ENCODE data around the gene MCU. TPM values are rescaled to one million over a fixed set of nuclear protein-coding genes. Genes with fewer than 3 reads are reported as not detected.

MCU gene
- total and polyA plus RNA-seq, 10 of the 15 experiments (the other 5 are each of a cell fraction or from before 2014, with no cell fraction given) = 5.1 to 49.1 (median 17.9) TPM

DNA sequence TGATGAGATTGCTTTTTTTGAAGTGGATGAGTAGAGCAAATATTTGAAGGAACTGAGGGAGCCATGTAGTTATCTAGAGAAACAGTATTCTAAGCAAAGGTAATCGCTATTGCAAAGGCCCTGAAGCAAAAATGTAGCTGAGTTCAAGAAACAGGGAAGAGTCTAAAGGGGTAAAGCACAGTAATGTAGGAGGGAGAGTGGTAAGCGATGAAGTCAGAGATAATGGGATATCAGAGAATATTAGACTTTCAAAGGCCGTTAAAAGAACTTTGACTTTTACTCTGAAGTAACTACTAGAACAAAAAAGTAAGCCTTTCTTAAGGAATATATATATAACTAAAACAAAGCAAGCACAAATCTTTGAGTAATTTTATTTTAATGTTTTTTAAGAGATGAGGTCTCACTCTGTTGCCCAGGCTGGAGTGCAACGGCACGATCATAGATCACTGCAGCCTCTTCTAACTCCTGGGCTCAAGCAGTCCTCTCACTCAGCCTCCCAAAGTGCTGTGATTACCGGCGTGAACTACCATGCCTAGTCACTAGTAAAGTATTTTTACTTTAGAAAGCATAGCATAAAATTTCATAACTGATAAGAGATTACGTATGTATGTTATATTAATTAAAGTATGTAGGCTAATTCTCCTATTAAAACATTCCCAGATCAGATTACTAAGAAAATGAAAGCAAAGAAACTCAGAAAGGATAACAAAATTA is 139.9 kb downstream of the MCU start:
- ChIA-PET CTCF (interaction anchor here (1.2 to 5.1 kb wide), 8 partner anchors 7 to 496 kb away, joined by 3 to 72 read pairs (median 6); partner anchors contain the start of gene MCU), RAD21 (ENCODE audit: unreplicated experiment) (interaction anchor here (1.0 to 2.7 kb wide), 2 partner anchors 137 to 456 kb away, joined by 3 to 15 read pairs; no protein-coding TSS in a partner anchor), POLR2A (interaction anchor here (0.6 kb wide), 1 partner anchor 102 kb away, joined by 3 read pairs; no protein-coding TSS in a partner anchor), SMC1A (ENCODE audit: uncharacterized antibody, unreplicated experiment) (interaction anchor here (1.1 to 5.4 kb wide), 6 partner anchors 8 to 467 kb away, joined by 3 to 69 read pairs (median 5); no protein-coding TSS in a partner anchor)
- Histone ChIP-seq H3K9ac (ENCODE audit: control insufficient read depth, insufficient read depth, low read length) (no peak overlapping the region), H2AFZ (ENCODE audit: control insufficient read depth, low read depth, low read length) (no peak overlapping the region), H3K27ac (ENCODE audit: control insufficient read depth, insufficient read depth) (no peak overlapping the region), H3K4me3 (no peak overlapping the region), H3K36me3 (ENCODE audit: control insufficient read depth in 2 of 2, insufficient read depth in 2 of 2, low read length in 1 of 2) (no peaks in the 10 kb centered on the region), H3K4me1 (ENCODE audit: control insufficient read depth, insufficient read depth, low read length) (no peaks in the 10 kb centered on the region), H3K4me2 (ENCODE audit: control insufficient read depth, insufficient read depth) (no peak overlapping the region), H3K79me2 (ENCODE audit: control insufficient read depth, insufficient read depth, low read length) (no peaks in the 10 kb centered on the region), H3K27me3 (replicated peaks in 1 of 2; ENCODE audit: control insufficient read depth in 2 of 2, insufficient read depth in 2 of 2, low read length in 1 of 2) (no peaks in the 10 kb centered on the region), H4K20me1 (ENCODE audit: control insufficient read depth, insufficient read depth) (no peaks in the 10 kb centered on the region), H3K9me3 (replicated peaks; ENCODE audit: control insufficient read depth, insufficient read depth, low read length) (no peaks in the 10 kb centered on the region)
- no peak for FAIRE-seq
- 98% methylated on average over 8 of the region's 8 CpGs for WGBS (ENCODE audit: insufficient coverage, insufficient replicate concordance, low lambda C conversion rate, missing lambda C conversion rate)
- intact Hi-C loops (cut with micrococcal nuclease; ENCODE audit: unreplicated experiment) (no loop called here), in situ Hi-C loops (cut with MboI) (loop anchor here (5.0 kb wide), 1 partner anchor 470 kb away; no protein-coding TSS in a partner anchor)
- ATAC-seq = no peak
- TF ChIP-seq CHD2 (IDR thresholded peaks at IDR 0.05; ENCODE audit: borderline replicate concordance, low read depth, low read length) = no peak
- no peak for TF ChIP-seq HDAC2 (IDR thresholded peaks at IDR 0.05)
- TF ChIP-seq NFXL1 (IDR thresholded peaks at IDR 0.05; ENCODE audit: borderline replicate concordance) = no peak
- TF ChIP-seq, protein P1, sequence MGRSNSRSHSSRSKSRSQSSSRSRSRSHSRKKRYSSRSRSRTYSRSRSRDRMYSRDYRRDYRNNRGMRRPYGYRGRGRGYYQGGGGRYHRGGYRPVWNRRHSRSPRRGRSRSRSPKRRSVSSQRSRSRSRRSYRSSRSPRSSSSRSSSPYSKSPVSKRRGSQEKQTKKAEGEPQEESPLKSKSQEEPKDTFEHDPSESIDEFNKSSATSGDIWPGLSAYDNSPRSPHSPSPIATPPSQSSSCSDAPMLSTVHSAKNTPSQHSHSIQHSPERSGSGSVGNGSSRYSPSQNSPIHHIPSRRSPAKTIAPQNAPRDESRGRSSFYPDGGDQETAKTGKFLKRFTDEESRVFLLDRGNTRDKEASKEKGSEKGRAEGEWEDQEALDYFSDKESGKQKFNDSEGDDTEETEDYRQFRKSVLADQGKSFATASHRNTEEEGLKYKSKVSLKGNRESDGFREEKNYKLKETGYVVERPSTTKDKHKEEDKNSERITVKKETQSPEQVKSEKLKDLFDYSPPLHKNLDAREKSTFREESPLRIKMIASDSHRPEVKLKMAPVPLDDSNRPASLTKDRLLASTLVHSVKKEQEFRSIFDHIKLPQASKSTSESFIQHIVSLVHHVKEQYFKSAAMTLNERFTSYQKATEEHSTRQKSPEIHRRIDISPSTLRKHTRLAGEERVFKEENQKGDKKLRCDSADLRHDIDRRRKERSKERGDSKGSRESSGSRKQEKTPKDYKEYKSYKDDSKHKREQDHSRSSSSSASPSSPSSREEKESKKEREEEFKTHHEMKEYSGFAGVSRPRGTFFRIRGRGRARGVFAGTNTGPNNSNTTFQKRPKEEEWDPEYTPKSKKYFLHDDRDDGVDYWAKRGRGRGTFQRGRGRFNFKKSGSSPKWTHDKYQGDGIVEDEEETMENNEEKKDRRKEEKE (IDR thresholded peaks at IDR 0.05) = no peak
- BruUV-seq (replicated peaks) = no TSS peak
- no peak for DNase-seq (ENCODE audit: low read depth, low spot score)

Measured in GM12878 (cell line).